Endothelial cell of umbilical vein (primary cell): ENCODE results near the gene DMRTB1. TPM values are rescaled to one million over a fixed set of nuclear protein-coding genes. Genes with fewer than 3 reads are reported as not detected.

Experiments used
- BruUV-seq: library from RNA; stranded (reverse); fragments of 400-500 nt; replicated peaks from 2 replicates; lab custom pipeline; 2021; lab: Mats Ljungman, UMichigan
- CTCF ChIA-PET: fragments of 300-600, 350-600 bp; sonication (Branson Sonifier 250); formaldehyde crosslinking; loops from one replicate; lab custom pipeline; 2021; ENCODE audit warnings: antibody characterized with exemption, inconsistent platforms; lab: Charles Lee
- POLR2A ChIA-PET: fragments of 300-600, 350-600 bp; sonication (Branson Sonifier 250); formaldehyde crosslinking; loops from one replicate; lab custom pipeline; 2021; ENCODE audit warnings: antibody characterized with exemption, inconsistent platforms; lab: Charles Lee
- DNase-seq: peaks from one replicate; pipeline ENCODE4 v3.0.0-alpha.2; 2011; ENCODE audit warnings: low read depth, low spot score
- FAIRE-seq: peaks from 2 replicates; lab custom pipeline; 2011; peaks lifted over from hg19 to GRCh38; lab: Jason Lieb, UNC
- H2AFZ ChIP-seq: 2 replicates; pipeline ENCODE4 v1.6.0; 2012; ENCODE audit warnings: low read depth, low read length, control low read depth, inconsistent platforms
- H3K27ac ChIP-seq: 2 replicates; pipeline ENCODE4 v1.5.1; 2011; ENCODE audit warnings: low read depth, mild to moderate bottlenecking, control low read depth, low read length, moderate library complexity; ENCODE audit not compliant: insufficient read depth
- H3K27me3 ChIP-seq, 2 experiments: 2 replicates each; pipeline versions ENCODE4 v1.6.0 to v1.6.1; 2011; ENCODE audit warnings: low read length in 2 of 2, mixed read lengths in 1 of 2; ENCODE audit not compliant: control insufficient read depth in 2 of 2, insufficient read depth in 2 of 2
- H3K36me3 ChIP-seq, 2 experiments: 2 replicates in 1 of 2; 3 replicates in 1 of 2; pipeline ENCODE4 v1.5.1; 2011; ENCODE audit warnings: low read length in 2 of 2, mild to moderate bottlenecking in 1 of 2, moderate library complexity in 1 of 2; ENCODE audit not compliant: control insufficient read depth in 2 of 2, insufficient read depth in 2 of 2; ENCODE audit errors: extremely low read depth in 1 of 2
- H3K4me1 ChIP-seq: 3 replicates; pipeline ENCODE4 v1.5.1; 2011; ENCODE audit warnings: mild to moderate bottlenecking, low read length; ENCODE audit not compliant: control insufficient read depth, insufficient read depth; ENCODE audit errors: extremely low read depth
- H3K4me2 ChIP-seq: 2 replicates; pipeline ENCODE4 v1.6.1; 2011; ENCODE audit warnings: low read length, control low read depth, mixed read lengths; ENCODE audit not compliant: insufficient read depth
- H3K4me3 ChIP-seq, 3 experiments: fragments of 200-600 bp in 1 of 3; sonication (generic), shearing (Covaris generic) in 1 of 3; replicated peaks in 1 of 3; 2 replicates each; pipeline ENCODE4 v1.5.1; 2011 to 2016; ENCODE audit warnings: control low read depth in 3 of 3, low read length in 3 of 3, mild to moderate bottlenecking in 2 of 3, inconsistent platforms in 1 of 3, low read depth in 1 of 3, moderate library complexity in 1 of 3; ENCODE audit not compliant: insufficient read depth in 1 of 3
- H3K79me2 ChIP-seq: 2 replicates; pipeline ENCODE4 v1.6.0; 2012; ENCODE audit warnings: low read length, inconsistent platforms; ENCODE audit not compliant: control insufficient read depth, insufficient read depth
- H3K9ac ChIP-seq: replicated peaks from 2 replicates; pipeline ENCODE3; 2011; ENCODE audit warnings: low read length, control low read depth; ENCODE audit not compliant: insufficient read depth; ENCODE audit errors: extremely low read depth
- H3K9me1 ChIP-seq: replicated peaks from 3 replicates; pipeline ENCODE4 v1.6.0; 2011; ENCODE audit warnings: mild to moderate bottlenecking, low read length; ENCODE audit not compliant: control insufficient read depth, insufficient read depth; ENCODE audit errors: extremely low read depth
- H3K9me3 ChIP-seq: replicated peaks from 2 replicates; pipeline ENCODE4 v1.5.1; 2012; ENCODE audit warnings: low read length, inconsistent platforms; ENCODE audit not compliant: control insufficient read depth, insufficient read depth
- H4K20me1 ChIP-seq: replicated peaks from 2 replicates; pipeline ENCODE3; 2011; ENCODE audit warnings: mild to moderate bottlenecking, low read length; ENCODE audit not compliant: control insufficient read depth, insufficient read depth; ENCODE audit errors: extremely low read depth
- CTCF ChIP-seq, 2 donors: IDR thresholded peaks; 1 replicate in 1 of 2; 2 replicates in 1 of 2; pipeline ENCODE4 v1.5.1; 2011; ENCODE audit warnings: low read length in 2 of 2, mild to moderate bottlenecking in 2 of 2, moderate library complexity in 2 of 2, control low read depth in 1 of 2, inconsistent platforms in 1 of 2, low read depth in 1 of 2; ENCODE audit not compliant: insufficient read depth in 1 of 2; ENCODE audit errors: extremely low read depth in 1 of 2
- EZH2 ChIP-seq: IDR thresholded peaks from 2 replicates; pipeline ENCODE4 v1.6.1; 2012; ENCODE audit warnings: borderline replicate concordance, low read depth, mild to moderate bottlenecking, moderate library complexity, low read length, inconsistent platforms; ENCODE audit not compliant: severe bottlenecking
- FOS ChIP-seq: IDR thresholded peaks from 2 replicates; pipeline ENCODE4 v1.6.1; 2011; ENCODE audit warnings: mild to moderate bottlenecking, low read length, moderate library complexity, borderline replicate concordance; ENCODE audit not compliant: insufficient read depth
- GATA2 ChIP-seq: IDR thresholded peaks from 2 replicates; pipeline ENCODE4 v1.7.0; 2011; ENCODE audit warnings: low read depth, mild to moderate bottlenecking, moderate library complexity, mixed read lengths, low read length; ENCODE audit not compliant: insufficient read length, insufficient read depth
- JUN ChIP-seq: IDR thresholded peaks from 2 replicates; pipeline ENCODE4 v1.6.1; 2011; ENCODE audit warnings: borderline replicate concordance, low read depth; ENCODE audit not compliant: insufficient read length, insufficient read depth
- MAX ChIP-seq: IDR thresholded peaks from 2 replicates; pipeline ENCODE4 v1.6.1; 2011; ENCODE audit not compliant: insufficient read depth, insufficient read length
- MYC ChIP-seq: IDR thresholded peaks from one replicate; pipeline ENCODE4 v1.6.1; 2011; ENCODE audit warnings: mild to moderate bottlenecking, low read depth, low read length
- POLR2A ChIP-seq: IDR thresholded peaks from 2 replicates; pipeline ENCODE4 v1.6.1; 2012; ENCODE audit warnings: low read depth, mild to moderate bottlenecking, control low read depth, low read length
- POLR2AphosphoS5 ChIP-seq: IDR thresholded peaks from 2 replicates; pipeline ENCODE4 v1.6.1; 2012; ENCODE audit warnings: low read depth, mild to moderate bottlenecking, control low read depth, low read length, moderate library complexity; ENCODE audit not compliant: insufficient read depth
- dilution Hi-C: fragments of 300-500 bp; cut with MboI; formaldehyde crosslinking; loops from one replicate; pipeline ENCODE4 v1.15.0; 2019; ENCODE audit warnings: low sequenced_read_pairs; ENCODE audit not compliant: extremely low pct_ligation_motif_present
- intact Hi-C: fragments of 100-400 bp; cut with micrococcal nuclease; formaldehyde crosslinking; loops from one replicate; pipeline ENCODE4 v1.10.0; 2022
- polyA plus RNA-seq, 4 experiments: library from polyadenylated mRNA; depleted of rRNA in 3 of 4; stranded (reverse) in 3 of 4; unstranded in 1 of 4; fragments of >200 nt; gene quantifications; 2 replicates each; pipeline versions ENCODE4 v1.2.1 to v1.2.3, GENCODE V29; 2011 to 2012; ENCODE audit warnings: missing spikeins in 1 of 4
- total RNA-seq: library from RNA; stranded (reverse); gene quantifications from 2 replicates; pipeline ENCODE4 v1.2.3, GENCODE V29; 2021

The DMRTB1 gene
- total and polyA plus RNA-seq, 2 donors (not counting 3 experiments of a cell fraction or from before 2014, with no cell fraction given), result not detected

GRCh38 chr1:53461323-53462044 is 2.3 kb downstream of the DMRTB1 start:
- no peak for TF ChIP-seq MAX
- no peak for TF ChIP-seq JUN
- no peak for TF ChIP-seq GATA2
- no peak for TF ChIP-seq CTCF (IDR thresholded peaks at IDR 0.05; ENCODE audit: extremely low read depth in 1 of 2, insufficient read depth in 1 of 2, low read depth in 1 of 2, low read length in 2 of 2)
- TF ChIP-seq MYC, result no peak
- TF ChIP-seq EZH2, result no peak
- TF ChIP-seq FOS, result no peak
- TF ChIP-seq POLR2AphosphoS5, result no peak
- no peak for TF ChIP-seq POLR2A
- Histone ChIP-seq H3K9me3 (no peaks in the 10 kb centered on the region), H3K4me1 (no peaks in the 10 kb centered on the region), H3K9ac (no peak overlapping the region), H3K36me3 (no peaks in the 10 kb centered on the region), H3K4me3 (no peak overlapping the region), H3K27me3 (no peaks in the 10 kb centered on the region), H3K9me1 (no peaks in the 10 kb centered on the region), H3K79me2 (no peaks in the 10 kb centered on the region), H4K20me1 (no peaks in the 10 kb centered on the region), H3K4me2 (no peak overlapping the region), H2AFZ (no peak overlapping the region), H3K27ac (no peak overlapping the region)
- ChIA-PET CTCF (no interaction called here), POLR2A (no interaction called here)
- dilution Hi-C loops, result no loop called here
- intact Hi-C loops, result no loop called here
- DNase-seq (no peak), FAIRE-seq (no peak)
- no TSS peak for BruUV-seq
